Activated naive CD8-positive, alpha-beta T cell treated with anti-CD3 and anti-CD28 coated beads for 36 hours (primary cell): Measurements from ENCODE around the gene SCYL3. TPM values are rescaled to one million over a fixed set of nuclear protein-coding genes. Genes with fewer than 3 reads are reported as not detected.
"Not testable (repeated sequence)": the region's sequence is repeated elsewhere in the genome, so short reads cannot be mapped to it uniquely, and the experiment has no call there.

Experiments used
- DNase-seq: peaks from one replicate; pipeline ENCODE4 v3.0.0; 2021
- H3K27ac Mint-ChIP-seq: one replicate; pipeline ENCODE4 v1.8.0; 2022; ENCODE audit warnings: mild to moderate bottlenecking, moderate library complexity, mixed read lengths
- H3K27me3 Mint-ChIP-seq: one replicate; pipeline ENCODE4 v1.8.0; 2022; ENCODE audit warnings: mild to moderate bottlenecking, mixed read lengths
- H3K36me3 Mint-ChIP-seq: one replicate; pipeline ENCODE4 v1.8.0; 2021; ENCODE audit warnings: mild to moderate bottlenecking, mixed read lengths
- H3K4me1 Mint-ChIP-seq: one replicate; pipeline ENCODE4 v1.8.0; 2021; ENCODE audit warnings: mixed read lengths
- H3K4me3 Mint-ChIP-seq: one replicate; pipeline ENCODE4 v1.8.0; 2022; ENCODE audit warnings: mild to moderate bottlenecking, moderate library complexity, mixed read lengths
- H3K9me3 Mint-ChIP-seq: one replicate; pipeline ENCODE4 v1.8.0; 2022; ENCODE audit warnings: mixed read lengths
- total RNA-seq, 2 experiments: library from RNA; stranded (reverse); gene quantifications; one replicate each; pipeline ENCODE4 v1.2.3, GENCODE V29; 2021

Gene SCYL3
- total RNA-seq, 2 experiments from 2014 or later = 9.3 to 9.5 TPM

- no peaks in the 10 kb centered on the region for H3K27me3 Mint-ChIP-seq
These were observed 26.6 kb downstream of the SCYL3 start for GRCh38 chr1:169867012-169867675.

GRCh38 chr1:169866577-169866976 is 27.1 kb downstream of the SCYL3 start:
- no peak overlapping the region for H3K4me3 Mint-ChIP-seq
- peaks cover 32% of the 10 kb centered on the region for H3K36me3 Mint-ChIP-seq
- H3K9me3 Mint-ChIP-seq = no peaks in the 10 kb centered on the region

More at GRCh38 chr1:169867012-169867675, 26.6 kb downstream of the SCYL3 start:
- no peaks in the 10 kb centered on the region for H3K4me1 Mint-ChIP-seq
- peaks cover 36% of the 10 kb centered on the region for H3K36me3 Mint-ChIP-seq
- H3K27ac Mint-ChIP-seq = no peak overlapping the region
- no peak for DNase-seq
- peaks cover 1% of the 10 kb centered on the region for H3K9me3 Mint-ChIP-seq
- no peak overlapping the region for H3K4me3 Mint-ChIP-seq

GRCh38 chr1:169864531-169864930 is 29.2 kb downstream of the SCYL3 start:
- not testable (repeated sequence) for DNase-seq, H3K4me3 Mint-ChIP-seq, H3K27ac Mint-ChIP-seq, H3K27me3 Mint-ChIP-seq, H3K4me1 Mint-ChIP-seq, H3K9me3 Mint-ChIP-seq
- H3K36me3 Mint-ChIP-seq = peaks cover 29% of the 10 kb centered on the region

More at GRCh38 chr1:169866577-169866976, 27.1 kb downstream of the SCYL3 start:
- no peaks in the 10 kb centered on the region for H3K4me1 Mint-ChIP-seq
- no peak for DNase-seq
- no peak overlapping the region for H3K27ac Mint-ChIP-seq
- no peaks in the 10 kb centered on the region for H3K27me3 Mint-ChIP-seq

GRCh38 chr1:169860750-169861149 is 32.9 kb downstream of the SCYL3 start:
- Mint-ChIP-seq H3K27me3 (no peaks in the 10 kb centered on the region), H3K36me3 (peaks cover 26% of the 10 kb centered on the region), H3K27ac (no peak overlapping the region), H3K9me3 (no peaks in the 10 kb centered on the region), H3K4me1 (peaks cover 2% of the 10 kb centered on the region), H3K4me3 (no peak overlapping the region)
- DNase-seq = no peak

- no peaks in the 10 kb centered on the region for H3K9me3 Mint-ChIP-seq
- DNase-seq = no peak
- H3K27me3 Mint-ChIP-seq = no peaks in the 10 kb centered on the region
- H3K27ac Mint-ChIP-seq = no peak overlapping the region
- no peak overlapping the region for H3K4me3 Mint-ChIP-seq
- peaks cover 24% of the 10 kb centered on the region for H3K36me3 Mint-ChIP-seq
- peaks cover 2% of the 10 kb centered on the region for H3K4me1 Mint-ChIP-seq
These were observed 33.5 kb downstream of the SCYL3 start for GRCh38 chr1:169860187-169860586.

- no peak for DNase-seq
- no peaks in the 10 kb centered on the region for H3K9me3 Mint-ChIP-seq
- no peak overlapping the region for H3K4me3 Mint-ChIP-seq
- peaks cover 26% of the 10 kb centered on the region for H3K36me3 Mint-ChIP-seq
- peaks cover 2% of the 10 kb centered on the region for H3K4me1 Mint-ChIP-seq
- no peaks in the 10 kb centered on the region for H3K27me3 Mint-ChIP-seq
- no peak overlapping the region for H3K27ac Mint-ChIP-seq
These were observed 34.7 kb downstream of the SCYL3 start for GRCh38 chr1:169859001-169859400.

- Mint-ChIP-seq H3K27me3 (no peaks in the 10 kb centered on the region), H3K4me1 (peaks cover 2% of the 10 kb centered on the region), H3K9me3 (no peaks in the 10 kb centered on the region), H3K4me3 (no peak overlapping the region), H3K27ac (no peak overlapping the region), H3K36me3 (peaks cover 32% of the 10 kb centered on the region)
- DNase-seq = no peak
These were observed 35.2 kb downstream of the SCYL3 start for GRCh38 chr1:169858467-169858866.

GRCh38 chr1:169853341-169853740 is 40.4 kb downstream of the SCYL3 start:
- no peak overlapping the region for H3K4me3 Mint-ChIP-seq
- H3K27me3 Mint-ChIP-seq = no peaks in the 10 kb centered on the region
- peak overlapping the region; percentile 51 for H3K27ac Mint-ChIP-seq
- peaks cover 2% of the 10 kb centered on the region for H3K4me1 Mint-ChIP-seq
- no peak for DNase-seq
- peaks cover 47% of the 10 kb centered on the region for H3K36me3 Mint-ChIP-seq
- no peaks in the 10 kb centered on the region for H3K9me3 Mint-ChIP-seq

- H3K4me3 Mint-ChIP-seq = no peak overlapping the region
- H3K9me3 Mint-ChIP-seq = no peaks in the 10 kb centered on the region
- DNase-seq = no peak
- H3K4me1 Mint-ChIP-seq = peaks cover 7% of the 10 kb centered on the region
- no peaks in the 10 kb centered on the region for H3K27me3 Mint-ChIP-seq
- no peak overlapping the region for H3K27ac Mint-ChIP-seq
- peaks cover 69% of the 10 kb centered on the region for H3K36me3 Mint-ChIP-seq
These were observed 44.2 kb downstream of the SCYL3 start for GRCh38 chr1:169849346-169850022.

- H3K9me3 Mint-ChIP-seq = no peaks in the 10 kb centered on the region
- DNase-seq = no peak
- H3K4me1 Mint-ChIP-seq = peaks cover 7% of the 10 kb centered on the region
- no peaks in the 10 kb centered on the region for H3K27me3 Mint-ChIP-seq
- no peak overlapping the region for H3K4me3 Mint-ChIP-seq
- H3K27ac Mint-ChIP-seq = no peak overlapping the region
- H3K36me3 Mint-ChIP-seq = peaks cover 71% of the 10 kb centered on the region
These were observed 45.2 kb downstream of the SCYL3 start for GRCh38 chr1:169848456-169848855.

- Mint-ChIP-seq H3K36me3 (peaks cover 84% of the 10 kb centered on the region), H3K27me3 (no peaks in the 10 kb centered on the region), H3K4me1 (peaks cover 7% of the 10 kb centered on the region), H3K9me3 (peaks cover 11% of the 10 kb centered on the region), H3K4me3 (no peak overlapping the region), H3K27ac (no peak overlapping the region)
- DNase-seq = no peak
These were observed 48.6 kb downstream of the SCYL3 start for GRCh38 chr1:169844941-169845608.

- H3K9me3 Mint-ChIP-seq = peaks cover 23% of the 10 kb centered on the region
These were observed 54.8 kb downstream of the SCYL3 start for GRCh38 chr1:169838942-169839341.

GRCh38 chr1:169836198-169836597 is 57.5 kb downstream of the SCYL3 start:
- H3K4me3 Mint-ChIP-seq = no peak overlapping the region
- H3K27ac Mint-ChIP-seq = no peak overlapping the region
- no peaks in the 10 kb centered on the region for H3K4me1 Mint-ChIP-seq
- peaks cover 53% of the 10 kb centered on the region for H3K36me3 Mint-ChIP-seq
- no peak for DNase-seq
- H3K9me3 Mint-ChIP-seq = peaks cover 20% of the 10 kb centered on the region
- H3K27me3 Mint-ChIP-seq = no peaks in the 10 kb centered on the region

More at GRCh38 chr1:169838942-169839341, 54.8 kb downstream of the SCYL3 start:
- no peak overlapping the region for H3K27ac Mint-ChIP-seq
- no peaks in the 10 kb centered on the region for H3K27me3 Mint-ChIP-seq
- no peaks in the 10 kb centered on the region for H3K4me1 Mint-ChIP-seq
- DNase-seq = no peak
- peaks cover 66% of the 10 kb centered on the region for H3K36me3 Mint-ChIP-seq
- no peak overlapping the region for H3K4me3 Mint-ChIP-seq

GRCh38 chr1:169835647-169836046 is 58.0 kb downstream of the SCYL3 start:
- H3K27me3 Mint-ChIP-seq = no peaks in the 10 kb centered on the region
- H3K36me3 Mint-ChIP-seq = peaks cover 50% of the 10 kb centered on the region
- no peak overlapping the region for H3K27ac Mint-ChIP-seq
- H3K9me3 Mint-ChIP-seq = peaks cover 14% of the 10 kb centered on the region
- H3K4me3 Mint-ChIP-seq = no peak overlapping the region
- no peak for DNase-seq
- H3K4me1 Mint-ChIP-seq = no peaks in the 10 kb centered on the region

GRCh38 chr1:169834869-169835268 is 58.8 kb downstream of the SCYL3 start:
- Mint-ChIP-seq H3K4me1 (no peaks in the 10 kb centered on the region), H3K9me3 (peaks cover 10% of the 10 kb centered on the region), H3K27me3 (no peaks in the 10 kb centered on the region), H3K4me3 (no peak overlapping the region), H3K36me3 (peaks cover 43% of the 10 kb centered on the region), H3K27ac (no peak overlapping the region)
- no peak for DNase-seq
